VCaP (cell line): ENCODE measurements around the gene BICD2.
A peak's percentile ranks its signal among the peaks of the same experiment; 100 is the strongest.

ENCODE experiments used
- H3K27ac ChIP-seq: fragments of 450-650 bp; 2 replicates; pipeline ENCODE4 v1.5.1; 2017
- TF ChIP-seq, protein P1 (sequence below): fragments of 450-650 bp; conservative IDR thresholded peaks from 2 replicates; pipeline ENCODE4 v1.5.1; 2017; ENCODE audit warnings: mild to moderate bottlenecking, moderate library complexity

Gene BICD2

GRCh38 chr9:92664394-92665152, 100.1 kb downstream of the BICD2 start:
- H3K27ac ChIP-seq: peak overlapping the region; percentile 78
- TF ChIP-seq, protein P1, sequence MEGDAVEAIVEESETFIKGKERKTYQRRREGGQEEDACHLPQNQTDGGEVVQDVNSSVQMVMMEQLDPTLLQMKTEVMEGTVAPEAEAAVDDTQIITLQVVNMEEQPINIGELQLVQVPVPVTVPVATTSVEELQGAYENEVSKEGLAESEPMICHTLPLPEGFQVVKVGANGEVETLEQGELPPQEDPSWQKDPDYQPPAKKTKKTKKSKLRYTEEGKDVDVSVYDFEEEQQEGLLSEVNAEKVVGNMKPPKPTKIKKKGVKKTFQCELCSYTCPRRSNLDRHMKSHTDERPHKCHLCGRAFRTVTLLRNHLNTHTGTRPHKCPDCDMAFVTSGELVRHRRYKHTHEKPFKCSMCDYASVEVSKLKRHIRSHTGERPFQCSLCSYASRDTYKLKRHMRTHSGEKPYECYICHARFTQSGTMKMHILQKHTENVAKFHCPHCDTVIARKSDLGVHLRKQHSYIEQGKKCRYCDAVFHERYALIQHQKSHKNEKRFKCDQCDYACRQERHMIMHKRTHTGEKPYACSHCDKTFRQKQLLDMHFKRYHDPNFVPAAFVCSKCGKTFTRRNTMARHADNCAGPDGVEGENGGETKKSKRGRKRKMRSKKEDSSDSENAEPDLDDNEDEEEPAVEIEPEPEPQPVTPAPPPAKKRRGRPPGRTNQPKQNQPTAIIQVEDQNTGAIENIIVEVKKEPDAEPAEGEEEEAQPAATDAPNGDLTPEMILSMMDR: no peak

GRCh38 chr9:92663951-92664350, 100.7 kb downstream of the BICD2 start:
- TF ChIP-seq, protein P1: no peak
- H3K27ac ChIP-seq: peak overlapping the region; percentile 78

DNA sequence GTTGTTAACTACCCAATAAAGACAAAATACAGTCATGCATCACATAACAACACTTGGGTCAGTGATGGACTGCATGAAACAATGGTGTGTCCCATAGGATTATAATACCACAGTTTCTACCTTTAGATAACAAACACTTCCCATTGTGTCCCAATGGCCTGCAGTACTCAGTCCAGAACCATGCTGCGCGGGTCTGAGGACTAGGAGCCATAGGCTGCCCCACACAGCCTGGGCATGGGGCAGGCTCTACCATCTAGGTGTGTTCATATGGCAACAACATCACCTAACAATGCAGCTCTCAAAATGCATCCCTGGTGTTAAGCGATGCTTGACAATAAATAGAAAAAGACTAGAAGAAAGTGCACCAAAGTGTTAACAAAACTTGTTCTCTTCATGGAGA, 101.5 kb downstream of the BICD2 start:
- TF ChIP-seq, protein P1: no peak
- no peak overlapping the region for H3K27ac ChIP-seq

DNA sequence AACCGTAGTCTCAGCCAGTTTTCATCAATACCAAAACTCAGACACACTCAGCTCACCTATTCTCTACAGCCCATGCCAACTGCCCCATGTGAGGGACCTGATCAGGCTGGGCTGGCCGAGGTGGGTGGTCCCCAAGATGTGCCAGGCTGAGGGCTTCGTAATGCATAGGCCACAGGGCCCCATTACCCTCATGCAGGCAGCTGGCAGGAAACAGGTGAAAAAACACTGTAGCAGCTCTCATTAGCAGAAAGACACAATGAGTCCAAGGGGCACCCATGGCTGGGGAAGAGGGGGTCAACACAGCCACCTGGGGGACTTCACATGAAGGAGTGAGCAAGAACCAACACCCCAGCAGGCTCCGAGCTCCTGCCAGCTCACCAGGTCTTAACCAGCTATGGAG, 102.9 kb downstream of the BICD2 start:
- TF ChIP-seq, protein P1: no peak
- H3K27ac ChIP-seq: no peak overlapping the region
